Measurements from ENCODE around the gene PHETA1.

Gene PHETA1

GRCh38 chr12:111409780-111410430, 41.0 kb upstream of the PHETA1 start:
- peaks cover 7% of the 10 kb centered on the region for H3K36me3 ChIP-seq (replicated peaks)
- peak; percentile 68 for DNase-seq
- in situ Hi-C loops (cut with HindIII; ENCODE audit: low pct_ligation_motif_present, low sequenced_read_pairs), result no loop called here
- no peaks in the 10 kb centered on the region for H3K27me3 ChIP-seq (replicated peaks)
- no peak for TF ChIP-seq CTCF (IDR thresholded peaks at IDR 0.05; ENCODE audit: low read depth, low read length, missing control alignments)
- H3K4me3 ChIP-seq (ENCODE audit: low read depth, low read length), result peak overlapping the region; percentile 91
- H3K27ac ChIP-seq, result peak overlapping the region; percentile 83

- no peak for TF ChIP-seq CTCF (IDR thresholded peaks at IDR 0.05; ENCODE audit: low read depth, low read length, missing control alignments)
- Histone ChIP-seq H3K27me3 (replicated peaks) (no peaks in the 10 kb centered on the region), H3K36me3 (replicated peaks) (peaks cover 7% of the 10 kb centered on the region), H3K4me3 (ENCODE audit: low read depth, low read length) (peak overlapping the region; percentile 91), H3K27ac (peak overlapping the region; percentile 83)
- in situ Hi-C loops (cut with HindIII; ENCODE audit: low pct_ligation_motif_present, low sequenced_read_pairs), result no loop called here
- no peak for DNase-seq
Observed at GRCh38 chr12:111409403-111409779, 40.5 kb upstream of the PHETA1 start.

GRCh38 chr12:111408686-111409402, 39.9 kb upstream of the PHETA1 start:
- DNase-seq, result no peak
- in situ Hi-C loops (cut with HindIII; ENCODE audit: low pct_ligation_motif_present, low sequenced_read_pairs), result no loop called here
- Histone ChIP-seq H3K27me3 (replicated peaks) (no peaks in the 10 kb centered on the region), H3K36me3 (replicated peaks) (peaks cover 7% of the 10 kb centered on the region), H3K4me3 (ENCODE audit: low read depth, low read length) (peak overlapping the region; percentile 91), H3K27ac (peak overlapping the region; percentile 83)
- no peak for TF ChIP-seq CTCF (IDR thresholded peaks at IDR 0.05; ENCODE audit: low read depth, low read length, missing control alignments)

- DNase-seq, result no peak
- Histone ChIP-seq H3K4me3 (ENCODE audit: low read depth, low read length) (peak overlapping the region; percentile 91), H3K27me3 (replicated peaks) (no peaks in the 10 kb centered on the region), H3K36me3 (replicated peaks) (peaks cover 5% of the 10 kb centered on the region), H3K27ac (no peak overlapping the region)
- in situ Hi-C loops (cut with HindIII; ENCODE audit: low pct_ligation_motif_present, low sequenced_read_pairs), result no loop called here
- no peak for TF ChIP-seq CTCF (IDR thresholded peaks at IDR 0.05; ENCODE audit: low read depth, low read length, missing control alignments)
Observed at GRCh38 chr12:111408116-111408440, 39.2 kb upstream of the PHETA1 start.

GRCh38 chr12:111407377-111408115, 38.7 kb upstream of the PHETA1 start:
- peak overlapping the region; percentile 91 for H3K4me3 ChIP-seq (ENCODE audit: low read depth, low read length)
- peak overlapping the region; percentile 46 for H3K27ac ChIP-seq
- TF ChIP-seq CTCF (IDR thresholded peaks at IDR 0.05; ENCODE audit: low read depth, low read length, missing control alignments), result no peak
- in situ Hi-C loops (cut with HindIII; ENCODE audit: low pct_ligation_motif_present, low sequenced_read_pairs), result no loop called here
- no peak for DNase-seq
- no peaks in the 10 kb centered on the region for H3K27me3 ChIP-seq (replicated peaks)
- H3K36me3 ChIP-seq (replicated peaks), result peaks cover 2% of the 10 kb centered on the region
